Measurements from ENCODE around the gene TAS1R3. TPM values are rescaled to one million over a fixed set of nuclear protein-coding genes. Genes with fewer than 3 reads are reported as not detected.

Gene TAS1R3
- total and polyA plus RNA-seq, 4 donors, result 0.19 to 0.36 (median 0.33) TPM; not detected in 1

- Histone ChIP-seq H3K4me3 (ENCODE audit: low read depth in 1 of 3, low read length in 3 of 3) (no peak overlapping the region), H3K27ac (ENCODE audit: low read depth in 1 of 2, low read length in 2 of 2) (no peak overlapping the region), H3K9me3 (ENCODE audit: control insufficient read depth in 4 of 4, low read length in 3 of 4) (no peaks in the 10 kb centered on the region), H3K27me3 (ENCODE audit: control insufficient read depth in 4 of 4, insufficient read depth in 4 of 4, low read length in 3 of 4) (no peaks in the 10 kb centered on the region), H3K36me3 (ENCODE audit: control insufficient read depth in 4 of 4, insufficient read depth in 3 of 4, low read depth in 1 of 4, low read length in 3 of 4) (peaks cover 0 to 9% (median under 1%) of the 10 kb centered on the region in 4 donors), H3K4me1 (ENCODE audit: control insufficient read depth in 4 of 4, insufficient read depth in 4 of 4, low read length in 3 of 4) (peaks cover 0 to 13% (median 7%) of the 10 kb centered on the region in 4 donors), H3K9ac (ENCODE audit: low read depth in 1 of 2, low read length in 2 of 2) (no peak overlapping the region)
- 56% methylated on average over 28 of the region's 28 CpGs for WGBS
- no peak for TF ChIP-seq EGR1 (IDR thresholded peaks at IDR 0.05; ENCODE audit: low read depth in 2 of 2)
- DNase-seq (ENCODE audit: low spot score), result no peak
These were observed 40.0 kb upstream of the TAS1R3 start for GRCh38 chr1:1291023-1291528.

- Histone ChIP-seq H3K27ac (ENCODE audit: low read depth in 1 of 2, low read length in 2 of 2) (no peak overlapping the region), H3K9me3 (ENCODE audit: control insufficient read depth in 4 of 4, low read length in 3 of 4) (no peaks in the 10 kb centered on the region), H3K27me3 (ENCODE audit: control insufficient read depth in 4 of 4, insufficient read depth in 4 of 4, low read length in 3 of 4) (no peaks in the 10 kb centered on the region), H3K4me1 (ENCODE audit: control insufficient read depth in 4 of 4, insufficient read depth in 4 of 4, low read length in 3 of 4) (peaks cover 0 to 13% (median 7%) of the 10 kb centered on the region in 4 donors), H3K36me3 (ENCODE audit: control insufficient read depth in 4 of 4, insufficient read depth in 3 of 4, low read depth in 1 of 4, low read length in 3 of 4) (peaks cover 0 to 10% (median under 1%) of the 10 kb centered on the region in 4 donors), H3K9ac (ENCODE audit: low read depth in 1 of 2, low read length in 2 of 2) (no peak overlapping the region), H3K4me3 (ENCODE audit: low read depth in 1 of 3, low read length in 3 of 3) (no peak overlapping the region)
- TF ChIP-seq RAD21 (IDR thresholded peaks at IDR 0.05) (peak in 1 of 2 donors; percentile 79), CTCF (IDR thresholded peaks at IDR 0.05; ENCODE audit: low read depth, low read length, missing input control) (peak; percentile 68), NR2F2 (IDR thresholded peaks at IDR 0.05) (no peak), FOXA1 (IDR thresholded peaks at IDR 0.05) (no peak), FOXA2 (IDR thresholded peaks at IDR 0.05) (no peak)
- TF ChIP-seq, protein P1, sequence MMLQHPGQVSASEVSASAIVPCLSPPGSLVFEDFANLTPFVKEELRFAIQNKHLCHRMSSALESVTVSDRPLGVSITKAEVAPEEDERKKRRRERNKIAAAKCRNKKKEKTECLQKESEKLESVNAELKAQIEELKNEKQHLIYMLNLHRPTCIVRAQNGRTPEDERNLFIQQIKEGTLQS (IDR thresholded peaks at IDR 0.05), result no peak
- 63% methylated on average over 45 of the region's 45 CpGs for WGBS
- DNase-seq (ENCODE audit: low spot score), result peak; percentile 72
These were observed 39.3 kb upstream of the TAS1R3 start for GRCh38 chr1:1291548-1292441.

GRCh38 chr1:1292442-1292779, 38.7 kb upstream of the TAS1R3 start:
- Histone ChIP-seq H3K9me3 (ENCODE audit: control insufficient read depth in 4 of 4, low read length in 3 of 4) (no peaks in the 10 kb centered on the region), H3K4me1 (ENCODE audit: control insufficient read depth in 4 of 4, insufficient read depth in 4 of 4, low read length in 3 of 4) (peaks cover 0 to 13% (median 7%) of the 10 kb centered on the region in 4 donors), H3K9ac (ENCODE audit: low read depth in 1 of 2, low read length in 2 of 2) (no peak overlapping the region), H3K4me3 (ENCODE audit: low read depth in 1 of 3, low read length in 3 of 3) (no peak overlapping the region), H3K27me3 (ENCODE audit: control insufficient read depth in 4 of 4, insufficient read depth in 4 of 4, low read length in 3 of 4) (no peaks in the 10 kb centered on the region), H3K27ac (ENCODE audit: low read depth in 1 of 2, low read length in 2 of 2) (no peak overlapping the region), H3K36me3 (ENCODE audit: control insufficient read depth in 4 of 4, insufficient read depth in 3 of 4, low read depth in 1 of 4, low read length in 3 of 4) (peaks cover 0 to 10% (median under 1%) of the 10 kb centered on the region in 4 donors)
- 91% methylated on average over 9 of the region's 9 CpGs for WGBS
- no peak for DNase-seq (ENCODE audit: low spot score)
- TF ChIP-seq NR2F2 (IDR thresholded peaks at IDR 0.05), result no peak
- no peak for TF ChIP-seq ZBTB33 (IDR thresholded peaks at IDR 0.05)
- TF ChIP-seq GABPA (IDR thresholded peaks at IDR 0.05 in 1 of 2, conservative IDR thresholded peaks at IDR 0.05 in 1 of 2), result no peak
- no peak for TF ChIP-seq REST (IDR thresholded peaks at IDR 0.05)
- no peak for TF ChIP-seq TAF1 (conservative IDR thresholded peaks at IDR 0.05)
- TF ChIP-seq RXRA (IDR thresholded peaks at IDR 0.05), result no peak
- TF ChIP-seq SP1 (IDR thresholded peaks at IDR 0.05), result no peak
- no peak for TF ChIP-seq JUND (IDR thresholded peaks at IDR 0.05)
- no peak for TF ChIP-seq HNF4A (conservative IDR thresholded peaks at IDR 0.05)
- no peak for TF ChIP-seq CTCF (IDR thresholded peaks at IDR 0.05; ENCODE audit: low read depth, low read length, missing input control)
- no peak for TF ChIP-seq MAX (IDR thresholded peaks at IDR 0.05)
- TF ChIP-seq EGR1 (IDR thresholded peaks at IDR 0.05; ENCODE audit: low read depth in 2 of 2), result no peak
- TF ChIP-seq FOXA1 (IDR thresholded peaks at IDR 0.05), result no peak

Measured in liver (tissue), 9 donors.